AG09319 (cell line): Measurements from ENCODE around the gene GALNT2.

ENCODE experiments used
- DNase-seq: peaks from one replicate; pipeline ENCODE4 v3.0.0-alpha.2; 2010; ENCODE audit warnings: low read depth; ENCODE audit errors: extremely low read depth
- CTCF ChIP-seq: IDR thresholded peaks from 2 replicates; pipeline ENCODE4 v1.5.1; 2011; ENCODE audit warnings: low read depth, mild to moderate bottlenecking, inconsistent platforms, low read length, moderate library complexity

GALNT2 gene

GRCh38 chr1:230101556-230101955 lies 34.5 kb downstream of the GALNT2 start:
- DNase-seq, result no peak
- no peak for TF ChIP-seq CTCF

GRCh38 chr1:230102046-230102445 lies 35.0 kb downstream of the GALNT2 start:
- no peak for TF ChIP-seq CTCF
- no peak for DNase-seq

- no peak for DNase-seq
- TF ChIP-seq CTCF, result no peak
Observed at GRCh38 chr1:230102472-230102871, 35.4 kb downstream of the GALNT2 start.

- no peak for DNase-seq
- TF ChIP-seq CTCF, result no peak
Observed at GRCh38 chr1:230103306-230104173, 36.5 kb downstream of the GALNT2 start.

- no peak; the same call in 1 of the 2 replicates for TF ChIP-seq CTCF
- peak; percentile 94 for DNase-seq
Observed at GRCh38 chr1:230104395-230105244, 37.6 kb downstream of the GALNT2 start.

GRCh38 chr1:230105245-230105753 lies 38.3 kb downstream of the GALNT2 start:
- DNase-seq, result no peak
- TF ChIP-seq CTCF, result no peak
